ENCODE results near the gene SLC46A2. TPM values are rescaled to one million over a fixed set of nuclear protein-coding genes. Genes with fewer than 3 reads are reported as not detected.

The SLC46A2 gene
- total RNA-seq, 1 experiment from 2014 or later = not detected

- intact Hi-C loops (cut with micrococcal nuclease) = loop anchor here (10.0 kb wide), 1 partner anchor 801 kb away; no protein-coding TSS in a partner anchor
- Histone ChIP-seq H3K4me3 (replicated peaks in 1 of 2; ENCODE audit: low read depth in 1 of 2, low read length in 2 of 2) (no peak overlapping the region), H4K20me1 (ENCODE audit: insufficient read depth) (no peaks in the 10 kb centered on the region), H3K4me2 (ENCODE audit: low read length) (no peak overlapping the region), H3K9me3 (ENCODE audit: control insufficient read depth in 1 of 2, insufficient read depth in 1 of 2, low read depth in 1 of 2, low read length in 2 of 2) (no peaks in the 10 kb centered on the region), H3K27me3 (ENCODE audit: insufficient read depth, low read length) (0 out of 2 replicates have a peak, but pooled peaks cover 3% of the 10 kb centered on the region), H3K9me2 (ENCODE audit: insufficient read depth) (no peaks in the 10 kb centered on the region), H3K79me2 (ENCODE audit: insufficient read depth, low read length) (no peaks in the 10 kb centered on the region), H3K27ac (ENCODE audit: low read depth, low read length) (no peak overlapping the region), H2AFZ (ENCODE audit: low read depth, low read length, poor library complexity, severe bottlenecking) (no peak overlapping the region), H3K9ac (ENCODE audit: low read length) (no peak overlapping the region), H3K4me1 (ENCODE audit: control insufficient read depth in 1 of 2, insufficient read depth in 2 of 2, low read length in 2 of 2) (no peaks in the 10 kb centered on the region), H3K36me3 (ENCODE audit: control insufficient read depth in 1 of 2, insufficient read depth in 2 of 2, low read length in 2 of 2) (no peaks in the 10 kb centered on the region)
- DNase-seq (ENCODE audit: low read depth, low spot score) (no peak), ATAC-seq (no peak)
- POLR2A ChIA-PET = no interaction called here
- CTCF ChIA-PET = no interaction called here
- RAD21 ChIA-PET (ENCODE audit: low non-redundant PET in 1 of 2, low total read pairs in 2 of 2, uncharacterized antibody in 2 of 2, unreplicated experiment in 2 of 2) = no interaction called here
- no TSS peak for BruUV-seq (replicated peaks)
- TF ChIP-seq ZBTB33 (IDR thresholded peaks at IDR 0.05; ENCODE audit: extremely low read depth, insufficient replicate concordance, low read length) = no peak
- TF ChIP-seq SP1 (IDR thresholded peaks at IDR 0.05; ENCODE audit: low read depth) = no peak
These were observed 5.5 kb upstream of the SLC46A2 start for GRCh38 chr9:112896131-112896530.

- Histone ChIP-seq H3K36me3 (ENCODE audit: control insufficient read depth in 1 of 2, insufficient read depth in 2 of 2, low read length in 2 of 2) (no peaks in the 10 kb centered on the region), H3K27me3 (ENCODE audit: insufficient read depth, low read length) (0 out of 2 replicates have a peak, but pooled peaks cover 3% of the 10 kb centered on the region), H3K4me2 (ENCODE audit: low read length) (no peak overlapping the region), H3K4me1 (ENCODE audit: control insufficient read depth in 1 of 2, insufficient read depth in 2 of 2, low read length in 2 of 2) (no peaks in the 10 kb centered on the region), H3K9me2 (ENCODE audit: insufficient read depth) (no peaks in the 10 kb centered on the region), H3K9me3 (ENCODE audit: control insufficient read depth in 1 of 2, insufficient read depth in 1 of 2, low read depth in 1 of 2, low read length in 2 of 2) (no peaks in the 10 kb centered on the region), H3K4me3 (replicated peaks in 1 of 2; ENCODE audit: low read depth in 1 of 2, low read length in 2 of 2) (no peak overlapping the region), H4K20me1 (ENCODE audit: insufficient read depth) (no peaks in the 10 kb centered on the region), H2AFZ (ENCODE audit: low read depth, low read length, poor library complexity, severe bottlenecking) (no peak overlapping the region), H3K27ac (ENCODE audit: low read depth, low read length) (no peak overlapping the region), H3K79me2 (ENCODE audit: insufficient read depth, low read length) (no peaks in the 10 kb centered on the region), H3K9ac (ENCODE audit: low read length) (no peak overlapping the region)
- no TSS peak for BruUV-seq (replicated peaks)
- no peak for TF ChIP-seq ELF1 (IDR thresholded peaks at IDR 0.05; ENCODE audit: borderline replicate concordance, low read depth)
- TF ChIP-seq ATF3 (IDR thresholded peaks at IDR 0.05) = no peak
- DNase-seq (ENCODE audit: low read depth, low spot score) = no peak
- ChIA-PET POLR2A (no interaction called here), CTCF (no interaction called here), RAD21 (ENCODE audit: low non-redundant PET in 1 of 2, low total read pairs in 2 of 2, uncharacterized antibody in 2 of 2, unreplicated experiment in 2 of 2) (no interaction called here)
- intact Hi-C loops (cut with micrococcal nuclease) = loop anchor here (10.0 kb wide), 1 partner anchor 800 kb away; no protein-coding TSS in a partner anchor
- ATAC-seq = no peak
These were observed 4.0 kb upstream of the SLC46A2 start for GRCh38 chr9:112894699-112895098.

Measured in HCT116 (cell line).